Uterus (tissue), 2 donors: ENCODE results near the gene ABHD8.

Source experiments
- CTCF ChIP-seq, 4 experiments: fragments of 200-600 bp in 2 of 4; fragments of 450-650 bp in 2 of 4; sonication (generic) in 2 of 4; IDR thresholded peaks; one replicate each; pipeline ENCODE4 v1.5.1; 2016 to 2019; ENCODE audit warnings: antibody characterized with exemption in 4 of 4, mild to moderate bottlenecking in 2 of 4, moderate library complexity in 1 of 4
- POLR2A ChIP-seq, 2 donors: fragments of 450-650 bp; IDR thresholded peaks; one replicate each; pipeline ENCODE4 v1.6.1; 2016; ENCODE audit warnings: antibody characterized with exemption in 2 of 2, mild to moderate bottlenecking in 1 of 2, moderate library complexity in 1 of 2

GRCh38 chr19:17352608-17353280, 49.5 kb upstream of the ABHD8 start:
- TF ChIP-seq CTCF (IDR thresholded peaks at IDR 0.05) (no peak), POLR2A (IDR thresholded peaks at IDR 0.05) (no peak)
